ENCODE data around the gene MEST.

The MEST gene

DNA sequence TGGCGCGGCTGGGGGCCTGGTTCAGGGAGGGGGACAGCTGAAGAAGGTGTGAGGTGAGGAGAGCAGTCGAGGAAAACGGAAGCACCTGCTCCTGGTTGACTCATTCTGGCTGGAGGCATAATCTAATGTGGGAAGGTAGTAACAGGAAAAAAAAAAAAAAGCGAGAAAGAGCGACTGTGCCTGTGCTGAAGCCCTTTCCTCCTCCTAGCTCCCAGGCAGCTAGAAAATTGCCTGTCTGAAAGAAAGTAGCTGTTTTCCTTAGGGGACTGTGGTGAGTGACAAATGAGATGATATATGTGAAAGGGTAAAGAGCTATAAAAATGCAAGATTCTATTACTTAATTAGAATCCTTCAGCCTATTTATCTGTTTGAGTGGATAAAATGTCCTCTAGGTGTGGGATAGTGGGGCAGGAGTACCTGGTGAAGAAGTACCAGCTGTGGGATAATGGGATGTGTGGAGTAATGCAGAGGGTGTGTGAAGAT lies 4.9 kb upstream of the MEST start:
- no peak for ATAC-seq
- TF ChIP-seq, protein P1, sequence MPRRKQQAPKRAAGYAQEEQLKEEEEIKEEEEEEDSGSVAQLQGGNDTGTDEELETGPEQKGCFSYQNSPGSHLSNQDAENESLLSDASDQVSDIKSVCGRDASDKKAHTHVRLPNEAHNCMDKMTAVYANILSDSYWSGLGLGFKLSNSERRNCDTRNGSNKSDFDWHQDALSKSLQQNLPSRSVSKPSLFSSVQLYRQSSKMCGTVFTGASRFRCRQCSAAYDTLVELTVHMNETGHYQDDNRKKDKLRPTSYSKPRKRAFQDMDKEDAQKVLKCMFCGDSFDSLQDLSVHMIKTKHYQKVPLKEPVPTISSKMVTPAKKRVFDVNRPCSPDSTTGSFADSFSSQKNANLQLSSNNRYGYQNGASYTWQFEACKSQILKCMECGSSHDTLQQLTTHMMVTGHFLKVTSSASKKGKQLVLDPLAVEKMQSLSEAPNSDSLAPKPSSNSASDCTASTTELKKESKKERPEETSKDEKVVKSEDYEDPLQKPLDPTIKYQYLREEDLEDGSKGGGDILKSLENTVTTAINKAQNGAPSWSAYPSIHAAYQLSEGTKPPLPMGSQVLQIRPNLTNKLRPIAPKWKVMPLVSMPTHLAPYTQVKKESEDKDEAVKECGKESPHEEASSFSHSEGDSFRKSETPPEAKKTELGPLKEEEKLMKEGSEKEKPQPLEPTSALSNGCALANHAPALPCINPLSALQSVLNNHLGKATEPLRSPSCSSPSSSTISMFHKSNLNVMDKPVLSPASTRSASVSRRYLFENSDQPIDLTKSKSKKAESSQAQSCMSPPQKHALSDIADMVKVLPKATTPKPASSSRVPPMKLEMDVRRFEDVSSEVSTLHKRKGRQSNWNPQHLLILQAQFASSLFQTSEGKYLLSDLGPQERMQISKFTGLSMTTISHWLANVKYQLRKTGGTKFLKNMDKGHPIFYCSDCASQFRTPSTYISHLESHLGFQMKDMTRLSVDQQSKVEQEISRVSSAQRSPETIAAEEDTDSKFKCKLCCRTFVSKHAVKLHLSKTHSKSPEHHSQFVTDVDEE (CRISPR knock-in tag; IDR thresholded peaks at IDR 0.05), result no peak
- no peak for TF ChIP-seq ESRRG (CRISPR knock-in tag; IDR thresholded peaks at IDR 0.05)
- TF ChIP-seq, protein P2, sequence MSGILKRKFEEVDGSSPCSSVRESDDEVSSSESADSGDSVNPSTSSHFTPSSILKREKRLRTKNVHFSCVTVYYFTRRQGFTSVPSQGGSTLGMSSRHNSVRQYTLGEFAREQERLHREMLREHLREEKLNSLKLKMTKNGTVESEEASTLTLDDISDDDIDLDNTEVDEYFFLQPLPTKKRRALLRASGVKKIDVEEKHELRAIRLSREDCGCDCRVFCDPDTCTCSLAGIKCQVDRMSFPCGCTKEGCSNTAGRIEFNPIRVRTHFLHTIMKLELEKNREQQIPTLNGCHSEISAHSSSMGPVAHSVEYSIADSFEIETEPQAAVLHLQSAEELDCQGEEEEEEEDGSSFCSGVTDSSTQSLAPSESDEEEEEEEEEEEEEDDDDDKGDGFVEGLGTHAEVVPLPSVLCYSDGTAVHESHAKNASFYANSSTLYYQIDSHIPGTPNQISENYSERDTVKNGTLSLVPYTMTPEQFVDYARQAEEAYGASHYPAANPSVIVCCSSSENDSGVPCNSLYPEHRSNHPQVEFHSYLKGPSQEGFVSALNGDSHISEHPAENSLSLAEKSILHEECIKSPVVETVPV (CRISPR knock-in tag; IDR thresholded peaks at IDR 0.05), result no peak

DNA sequence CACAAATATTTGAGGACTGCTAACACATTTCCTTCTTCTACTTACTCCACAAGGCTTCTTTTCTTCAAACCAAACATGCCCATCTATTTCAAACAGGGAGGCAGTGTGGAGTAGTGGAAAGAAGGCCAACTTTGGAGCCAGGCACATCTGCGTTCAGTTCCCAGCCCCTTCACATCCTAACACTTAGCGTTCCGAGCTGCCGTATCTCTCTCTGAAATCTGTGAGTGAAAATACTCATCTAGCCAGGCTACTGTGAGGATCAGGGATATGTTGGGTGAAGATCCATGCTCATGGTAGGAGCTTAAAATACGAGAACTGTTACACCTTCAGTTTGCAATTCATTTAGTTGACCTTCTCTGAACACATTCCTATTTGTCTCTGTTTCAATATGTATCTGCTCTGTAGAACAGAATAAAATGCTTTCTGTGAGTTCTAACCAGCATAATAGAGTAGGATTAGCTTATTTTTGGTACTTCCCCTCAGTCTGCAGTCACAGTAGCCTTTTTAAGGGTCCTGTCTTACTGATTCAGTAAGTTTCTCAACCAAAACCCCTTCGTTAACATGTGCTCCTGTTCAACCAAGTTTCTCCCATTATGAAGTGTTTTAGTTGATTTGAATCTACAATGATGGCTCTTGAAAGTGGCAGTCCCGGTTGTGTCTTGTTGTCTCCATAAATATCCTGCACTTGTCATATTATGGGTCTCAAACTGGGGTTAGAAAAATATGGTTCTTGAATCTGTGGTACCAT lies 3.3 kb upstream of the MEST start:
- peak; percentile 2 for ATAC-seq
- TF ChIP-seq RARB (CRISPR knock-in tag; IDR thresholded peaks at IDR 0.05), result no peak
- TF ChIP-seq ESRRG (CRISPR knock-in tag; IDR thresholded peaks at IDR 0.05), result peak; percentile 50; the same call in 1 of the 2 replicates

DNA sequence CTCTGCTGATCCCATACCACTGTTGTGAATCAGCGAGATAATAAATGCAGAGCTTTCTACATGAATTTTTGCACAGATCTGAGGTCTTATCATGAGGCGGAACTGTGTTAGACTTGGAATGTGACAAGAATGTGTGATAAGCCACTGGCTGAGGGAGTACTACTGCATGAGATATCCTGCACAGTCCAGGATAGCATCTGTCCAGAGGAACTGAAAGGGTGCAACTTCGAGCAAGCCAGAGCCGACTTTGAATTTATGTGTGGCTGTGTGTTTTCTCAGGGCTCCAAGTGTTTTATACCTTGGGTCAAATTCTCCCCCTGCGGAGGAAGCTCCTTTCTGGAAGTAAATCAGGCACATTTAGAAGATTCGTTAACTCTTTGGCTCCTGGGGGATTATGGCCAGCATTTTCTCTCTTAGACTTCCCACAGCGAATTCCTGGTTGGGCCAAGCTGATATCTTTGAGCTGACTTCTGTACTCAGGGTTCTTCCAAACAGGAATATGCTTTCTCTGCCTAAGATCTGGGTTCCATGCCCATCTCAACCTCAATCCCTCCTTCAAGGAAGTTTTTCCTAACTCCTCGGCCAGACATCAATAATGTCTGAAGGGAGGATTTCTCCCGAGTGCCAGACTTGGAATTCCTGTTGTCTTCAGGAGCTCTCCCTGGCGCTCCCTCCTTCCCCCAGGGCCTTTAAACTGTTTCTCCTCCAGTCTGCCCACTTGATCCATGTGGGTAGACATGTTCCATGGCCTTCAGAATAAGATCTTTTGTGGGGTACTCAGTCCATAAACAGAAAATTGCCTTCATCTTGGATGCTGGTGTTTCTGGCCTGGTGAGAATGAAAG lies 2.5 kb upstream of the MEST start:
- TF ChIP-seq ZFP30 (CRISPR knock-in tag; IDR thresholded peaks at IDR 0.05) (no peak), SNAI2 (CRISPR knock-in tag; IDR thresholded peaks at IDR 0.05) (no peak), ISL1 (CRISPR knock-in tag; IDR thresholded peaks at IDR 0.05) (peak; percentile 91), GLIS3 (CRISPR knock-in tag; IDR thresholded peaks at IDR 0.05) (peak; percentile 16; the same call in 1 of the 2 replicates), OSR1 (CRISPR knock-in tag; IDR thresholded peaks at IDR 0.05) (no peak), CSDC2 (CRISPR knock-in tag; IDR thresholded peaks at IDR 0.05) (peak; percentile 36; the same call in 1 of the 2 replicates)
- TF ChIP-seq, protein P2 (CRISPR knock-in tag; IDR thresholded peaks at IDR 0.05), result no peak
- peak; percentile 85 for ATAC-seq

DNA sequence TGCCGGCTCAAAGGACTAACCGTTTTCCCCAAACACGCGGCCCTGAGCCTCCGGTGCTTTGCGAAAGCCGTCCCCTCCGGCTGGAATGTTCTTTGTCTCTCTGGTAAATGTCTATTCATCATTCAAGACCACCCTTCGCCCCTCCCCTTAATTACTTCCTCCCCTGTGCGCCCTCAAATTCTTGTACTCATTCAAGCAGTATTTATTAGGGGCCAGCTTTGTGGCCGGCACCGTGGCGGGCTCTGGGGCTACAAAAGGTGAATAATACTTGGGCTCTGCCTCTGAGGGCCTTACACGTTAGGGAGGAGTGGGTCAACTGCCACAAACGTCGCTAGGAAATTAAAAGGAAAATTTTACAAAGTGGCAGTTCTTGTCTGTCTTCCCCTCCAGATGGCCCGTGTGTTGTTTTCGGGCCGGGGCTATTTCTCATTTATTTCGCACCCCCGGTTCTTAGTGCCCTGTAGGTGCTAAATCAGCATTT lies 1.5 kb upstream of the MEST start:
- no peak for ATAC-seq
- TF ChIP-seq BACH2 (CRISPR knock-in tag; IDR thresholded peaks at IDR 0.05; ENCODE audit: borderline replicate concordance) (no peak), GLIS3 (CRISPR knock-in tag; IDR thresholded peaks at IDR 0.05) (no peak), ISL1 (CRISPR knock-in tag; IDR thresholded peaks at IDR 0.05) (no peak), ESRRG (CRISPR knock-in tag; IDR thresholded peaks at IDR 0.05) (no peak), CSDC2 (CRISPR knock-in tag; IDR thresholded peaks at IDR 0.05) (no peak), ARNTL (CRISPR knock-in tag; IDR thresholded peaks at IDR 0.05; ENCODE audit: borderline replicate concordance, low read depth) (no peak)
- TF ChIP-seq, protein P3, sequence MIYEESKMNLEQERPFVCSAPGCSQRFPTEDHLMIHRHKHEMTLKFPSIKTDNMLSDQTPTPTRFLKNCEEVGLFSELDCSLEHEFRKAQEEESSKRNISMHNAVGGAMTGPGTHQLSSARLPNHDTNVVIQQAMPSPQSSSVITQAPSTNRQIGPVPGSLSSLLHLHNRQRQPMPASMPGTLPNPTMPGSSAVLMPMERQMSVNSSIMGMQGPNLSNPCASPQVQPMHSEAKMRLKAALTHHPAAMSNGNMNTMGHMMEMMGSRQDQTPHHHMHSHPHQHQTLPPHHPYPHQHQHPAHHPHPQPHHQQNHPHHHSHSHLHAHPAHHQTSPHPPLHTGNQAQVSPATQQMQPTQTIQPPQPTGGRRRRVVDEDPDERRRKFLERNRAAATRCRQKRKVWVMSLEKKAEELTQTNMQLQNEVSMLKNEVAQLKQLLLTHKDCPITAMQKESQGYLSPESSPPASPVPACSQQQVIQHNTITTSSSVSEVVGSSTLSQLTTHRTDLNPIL (CRISPR knock-in tag; IDR thresholded peaks at IDR 0.05; ENCODE audit: low read depth), result no peak
- TF ChIP-seq, protein P4, sequence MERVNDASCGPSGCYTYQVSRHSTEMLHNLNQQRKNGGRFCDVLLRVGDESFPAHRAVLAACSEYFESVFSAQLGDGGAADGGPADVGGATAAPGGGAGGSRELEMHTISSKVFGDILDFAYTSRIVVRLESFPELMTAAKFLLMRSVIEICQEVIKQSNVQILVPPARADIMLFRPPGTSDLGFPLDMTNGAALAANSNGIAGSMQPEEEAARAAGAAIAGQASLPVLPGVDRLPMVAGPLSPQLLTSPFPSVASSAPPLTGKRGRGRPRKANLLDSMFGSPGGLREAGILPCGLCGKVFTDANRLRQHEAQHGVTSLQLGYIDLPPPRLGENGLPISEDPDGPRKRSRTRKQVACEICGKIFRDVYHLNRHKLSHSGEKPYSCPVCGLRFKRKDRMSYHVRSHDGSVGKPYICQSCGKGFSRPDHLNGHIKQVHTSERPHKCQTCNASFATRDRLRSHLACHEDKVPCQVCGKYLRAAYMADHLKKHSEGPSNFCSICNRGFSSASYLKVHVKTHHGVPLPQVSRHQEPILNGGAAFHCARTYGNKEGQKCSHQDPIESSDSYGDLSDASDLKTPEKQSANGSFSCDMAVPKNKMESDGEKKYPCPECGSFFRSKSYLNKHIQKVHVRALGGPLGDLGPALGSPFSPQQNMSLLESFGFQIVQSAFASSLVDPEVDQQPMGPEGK (CRISPR knock-in tag; IDR thresholded peaks at IDR 0.05; ENCODE audit: borderline replicate concordance), result no peak
- TF ChIP-seq, protein P5, sequence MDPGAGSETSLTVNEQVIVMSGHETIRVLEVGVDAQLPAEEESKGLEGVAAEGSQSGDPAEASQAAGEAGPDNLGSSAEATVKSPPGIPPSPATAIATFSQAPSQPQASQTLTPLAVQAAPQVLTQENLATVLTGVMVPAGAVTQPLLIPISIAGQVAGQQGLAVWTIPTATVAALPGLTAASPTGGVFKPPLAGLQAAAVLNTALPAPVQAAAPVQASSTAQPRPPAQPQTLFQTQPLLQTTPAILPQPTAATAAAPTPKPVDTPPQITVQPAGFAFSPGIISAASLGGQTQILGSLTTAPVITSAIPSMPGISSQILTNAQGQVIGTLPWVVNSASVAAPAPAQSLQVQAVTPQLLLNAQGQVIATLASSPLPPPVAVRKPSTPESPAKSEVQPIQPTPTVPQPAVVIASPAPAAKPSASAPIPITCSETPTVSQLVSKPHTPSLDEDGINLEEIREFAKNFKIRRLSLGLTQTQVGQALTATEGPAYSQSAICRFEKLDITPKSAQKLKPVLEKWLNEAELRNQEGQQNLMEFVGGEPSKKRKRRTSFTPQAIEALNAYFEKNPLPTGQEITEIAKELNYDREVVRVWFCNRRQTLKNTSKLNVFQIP (CRISPR knock-in tag; IDR thresholded peaks at IDR 0.05; ENCODE audit: borderline replicate concordance, low read depth), result no peak

Measured in SK-N-SH treated with all-trans-retinoic acid at 6 μM for 48 hours (cell line).